ENCODE results near the gene SNRNP40.

DNA sequence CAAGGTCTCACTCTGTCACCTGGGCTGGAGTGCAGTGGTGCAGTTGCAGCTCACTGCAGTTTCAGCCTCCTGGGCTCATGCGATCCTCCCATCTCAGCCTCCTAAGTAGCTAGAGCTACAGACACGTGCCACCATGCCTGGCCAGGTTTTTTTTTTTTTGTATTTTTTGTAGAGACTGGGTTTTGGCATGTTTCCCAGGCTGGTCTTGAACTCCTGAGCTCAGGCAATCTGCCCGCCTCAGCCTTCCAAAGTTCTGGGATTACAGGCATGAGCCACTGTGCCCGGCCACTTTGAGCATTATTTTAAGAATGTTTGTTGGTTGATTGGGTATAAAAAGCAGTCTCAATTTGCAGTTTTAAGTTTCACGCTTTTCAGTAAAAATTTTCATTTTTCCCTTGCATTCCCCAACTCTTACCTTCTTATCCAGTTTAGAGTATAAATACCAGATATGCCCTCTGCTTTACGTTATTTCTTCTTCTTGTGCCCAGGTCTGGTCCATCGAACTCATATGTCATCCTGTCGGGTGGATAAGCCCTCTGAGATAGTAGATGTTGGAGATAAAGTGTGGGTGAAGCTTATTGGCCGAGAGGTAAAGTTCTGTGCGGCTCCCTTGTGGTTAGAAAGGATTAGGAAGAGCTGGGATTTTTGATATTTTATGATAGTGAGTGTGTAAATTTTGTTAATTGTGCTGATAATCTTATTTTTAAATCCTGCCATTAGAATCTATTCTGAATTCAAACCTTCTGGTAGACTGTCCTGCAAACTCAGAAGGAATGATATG, 40.3 kb upstream of the SNRNP40 start:
- TF ChIP-seq POLR2A (IDR thresholded peaks at IDR 0.05; ENCODE audit: low read depth, low read length) (no peak), TAF1 (IDR thresholded peaks at IDR 0.05; ENCODE audit: borderline replicate concordance, low read depth, low read length) (no peak), POLR2AphosphoS5 (IDR thresholded peaks at IDR 0.05; ENCODE audit: low read depth, low read length) (no peak)

All from GM12892 (cell line).